K562 (cell line): ENCODE data around the gene ZSCAN21. TPM values are rescaled to one million over a fixed set of nuclear protein-coding genes. Genes with fewer than 3 reads are reported as not detected.

Experiments used
- ATAC-seq: fragments of 200-7000 bp; cut with Tn5 transposase; 3 replicates; pipeline ENCODE4 v1.9.1; 2020; ENCODE audit warnings: moderate library complexity
- BruUV-seq: library from RNA; stranded (reverse); fragments of 400-500 nt; replicated peaks from 2 replicates; lab custom pipeline; 2021; lab: Mats Ljungman, UMichigan
- CTCF ChIA-PET: fragments of 300-600 bp; formaldehyde crosslinking; extraction: SDS; loops from one replicate; lab custom pipeline; 2021; ENCODE audit warnings: low intra/inter-chr PET ratio; lab: Yijun Ruan, JAX
- POLR2A ChIA-PET: fragments of 300-600, 350-650 bp; sonication (Branson Sonifier 250); formaldehyde crosslinking; extraction: SDS; loops from one replicate; lab custom pipeline; 2021; ENCODE audit warnings: antibody characterized with exemption, inconsistent platforms; lab: Yijun Ruan, JAX
- DNase-seq, 4 experiments: peaks; one replicate each; pipeline versions ENCODE4 v3.0.0 to v3.0.0-alpha.2; 2011 to 2018; ENCODE audit warnings: low spot score in 3 of 4, mixed read lengths in 3 of 4; ENCODE audit errors: extremely low read depth in 1 of 4
- FAIRE-seq: peaks from 2 replicates; lab custom pipeline; 2011; peaks lifted over from hg19 to GRCh38; lab: Jason Lieb, UNC
- H2AFZ ChIP-seq: 2 replicates; pipeline ENCODE4 v1.6.0; 2011; ENCODE audit warnings: low read depth, low read length, control low read depth, inconsistent platforms
- H3K27ac ChIP-seq: fragments of 200-600 bp; 3 replicates; pipeline ENCODE4 v1.8.0; 2011; ENCODE audit warnings: low read depth, mild to moderate bottlenecking, control low read depth, inconsistent platforms, low read length, moderate library complexity, mixed read lengths; ENCODE audit errors: extremely low read depth
- H3K27me3 ChIP-seq, 2 experiments: fragments of 300-600 bp in 1 of 2; 2 replicates in 1 of 2; 3 replicates in 1 of 2; pipeline versions ENCODE4 v1.6.0 to v1.8.0; 2011; ENCODE audit warnings: inconsistent platforms in 2 of 2, low read length in 2 of 2, mild to moderate bottlenecking in 1 of 2, mixed read lengths in 1 of 2, moderate library complexity in 1 of 2; ENCODE audit not compliant: control insufficient read depth in 2 of 2, insufficient read depth in 2 of 2
- H3K36me3 ChIP-seq: fragments of 300-600 bp; 3 replicates; pipeline ENCODE4 v1.8.0; 2011; ENCODE audit warnings: mild to moderate bottlenecking, low read length, inconsistent platforms; ENCODE audit not compliant: control insufficient read depth, insufficient read depth
- H3K4me1 ChIP-seq, 2 experiments: fragments of 200-600 bp in 1 of 2; replicated peaks in 1 of 2; 2 replicates in 1 of 2; 3 replicates in 1 of 2; pipeline versions ENCODE4 v1.5.1 to v1.8.0; 2011; ENCODE audit warnings: inconsistent platforms in 2 of 2, low read length in 2 of 2, mild to moderate bottlenecking in 1 of 2, mixed read lengths in 1 of 2, moderate library complexity in 1 of 2; ENCODE audit not compliant: control insufficient read depth in 2 of 2, insufficient read depth in 2 of 2
- H3K4me2 ChIP-seq: 2 replicates; pipeline ENCODE4 v1.6.1; 2011; ENCODE audit warnings: low read length, control low read depth, inconsistent platforms, mixed read lengths; ENCODE audit not compliant: insufficient read depth
- H3K4me3 ChIP-seq: fragments of 200-600 bp; sonication (generic), shearing (Covaris generic); 2 replicates; pipeline ENCODE4 v1.5.1; 2016; ENCODE audit warnings: control low read depth, inconsistent platforms
- H3K79me2 ChIP-seq: fragments of 200-600 bp; 3 replicates; pipeline ENCODE4 v1.8.0; 2011; ENCODE audit warnings: low read length, inconsistent platforms; ENCODE audit not compliant: control insufficient read depth, insufficient read depth
- H3K9ac ChIP-seq, 2 experiments: 2 replicates each; pipeline versions ENCODE4 v1.6.0 to v1.6.1; 2011; ENCODE audit warnings: low read depth in 2 of 2, low read length in 2 of 2, control low read depth in 1 of 2, inconsistent platforms in 1 of 2, mild to moderate bottlenecking in 1 of 2, mixed read lengths in 1 of 2; ENCODE audit not compliant: insufficient read depth in 1 of 2
- H3K9me1 ChIP-seq: one replicate; pipeline ENCODE4 v1.6.0; 2011; ENCODE audit warnings: inconsistent platforms, mild to moderate bottlenecking, low read length, moderate library complexity; ENCODE audit not compliant: control insufficient read depth, insufficient read depth
- H3K9me3 ChIP-seq: replicated peaks from 2 replicates; pipeline ENCODE4 v1.5.1; 2011; ENCODE audit warnings: low read depth, low read length, inconsistent platforms; ENCODE audit not compliant: control insufficient read depth, insufficient read depth
- H4K20me1 ChIP-seq: replicated peaks from 2 replicates; pipeline ENCODE4 v1.6.1; 2011; ENCODE audit warnings: low read length, inconsistent platforms, mixed read lengths; ENCODE audit not compliant: control insufficient read depth, insufficient read depth
- ARID4B ChIP-seq: sonication (generic); formaldehyde crosslinking; IDR thresholded peaks from 2 replicates; pipeline ENCODE4 v1.8.0; 2022; ENCODE audit warnings: mild to moderate bottlenecking, missing genetic modification reagents
- ETS2 ChIP-seq: IDR thresholded peaks from 2 replicates; pipeline ENCODE4 v1.6.1; 2016; ENCODE audit warnings: borderline replicate concordance, missing genetic modification characterization, mild to moderate bottlenecking, moderate library complexity, missing compliant biosample characterization; ENCODE audit not compliant: poor library complexity, severe bottlenecking
- NCOA2 ChIP-seq, 2 experiments: fragments of 450-650 bp; IDR thresholded peaks; 2 replicates each; pipeline ENCODE4 v1.6.1; 2018; ENCODE audit warnings: mild to moderate bottlenecking in 2 of 2, moderate library complexity in 1 of 2; ENCODE audit not compliant: partially characterized antibody in 2 of 2
- RCOR1 ChIP-seq, 2 experiments: IDR thresholded peaks; 2 replicates each; pipeline ENCODE4 v1.6.1; 2012; ENCODE audit warnings: low read depth in 2 of 2, low read length in 2 of 2, borderline replicate concordance in 1 of 2, improper control_type of control experiment in 1 of 2
- WGBS: fragments of 100-300 bp; shearing (Covaris generic); methylation state at CpG from one replicate; pipeline ENCODE4 v1.1.6; 2016; ENCODE audit warnings: low coverage, mixed read lengths; ENCODE audit not compliant: insufficient coverage; ENCODE audit errors: missing lambda C conversion rate; 5-methylcytosine and 5-hydroxymethylcytosine counted together
- in situ Hi-C: fragments of 300-500 bp; cut with MboI; formaldehyde crosslinking; loops from 4 replicates; pipeline ENCODE4 v1.15.0; 2018; ENCODE audit warnings: inconsistent platforms, mixed read lengths
- intact Hi-C: fragments of 100-400 bp; cut with micrococcal nuclease; formaldehyde crosslinking; loops from 2 replicates; pipeline ENCODE4 v1.14.2; 2022
- polyA plus RNA-seq, 8 experiments: library from polyadenylated mRNA; depleted of rRNA in 4 of 8; stranded (reverse) in 5 of 8; unstranded in 3 of 8; fragments of >200 nt; fragmentation: Nextera tagmentation in 2 of 8; fragmentation: Illumina TruSeq in 1 of 8; extraction: Ambion mirVana in 2 of 8; extraction: Trizol in 1 of 8; gene quantifications; 2 replicates each; pipeline versions ENCODE4 v1.2.1 to v1.2.3, GENCODE V29; 2011 to 2014; ENCODE audit warnings: inconsistent platforms in 1 of 8, missing spikeins in 1 of 8
- total RNA-seq, 7 experiments: library from RNA; depleted of rRNA in 6 of 7; stranded (reverse); fragments of >200 nt in 6 of 7; fragmentation: Illumina TruSeq in 2 of 7; extraction: Trizol in 2 of 7; gene quantifications; 2 replicates each; pipeline versions ENCODE4 v1.2.1 to v1.2.3, GENCODE V29; 2011 to 2021; ENCODE audit warnings: low replicate concordance in 1 of 7
- TF ChIP-seq, protein P1 (sequence below): fragments of 200-600 bp; sonication (generic); IDR thresholded peaks from one replicate; pipeline ENCODE4 v1.6.1; 2012; ENCODE audit warnings: mild to moderate bottlenecking, low read depth, low read length, inconsistent platforms

The ZSCAN21 gene
- total and polyA plus RNA-seq, 9 of the 15 experiments (the other 6 are each of a cell fraction or from before 2014, with no cell fraction given) = 5.9 to 15.5 (median 13.2) TPM

- Histone ChIP-seq H3K79me2 (no peaks in the 10 kb centered on the region), H2AFZ (no peak overlapping the region), H3K27ac (no peak overlapping the region), H3K4me3 (no peak overlapping the region), H3K36me3 (peaks cover 42% of the 10 kb centered on the region), H4K20me1 (no peaks in the 10 kb centered on the region), H3K9me3 (no peaks in the 10 kb centered on the region; the same call in 1 of the 2 replicates), H3K27me3 (no peaks in the 10 kb centered on the region), H3K4me1 (peaks cover 5 to 19% of the 10 kb centered on the region in 2 experiments; a peak in 3 of 5 replicates), H3K9ac (peak overlapping the region in 1 of 2 experiments; percentile 29; a peak in 1 of 4 replicates), H3K9me1 (no peaks in the 10 kb centered on the region), H3K4me2 (no peak overlapping the region)
- 41% methylated on average over 9 of the region's 9 CpGs for WGBS
- POLR2A ChIA-PET = interaction anchor here (0.6 to 4.6 kb wide), 9 partner anchors 9 to 146 kb away, joined by 3 to 32 read pairs (median 4); partner anchors contain the start of genes MCM7 and ZSCAN21
- CTCF ChIA-PET = no interaction called here
- TSS peak; percentile 50 for BruUV-seq
- intact Hi-C loops (no loop called here), in situ Hi-C loops (no loop called here)
- no peak for FAIRE-seq
- peak in 2 of 4 experiments; percentile 25 to 42 for DNase-seq
- ATAC-seq = peak; percentile 11; the same call in 2 of the 3 replicates
- TF ChIP-seq, protein P1, sequence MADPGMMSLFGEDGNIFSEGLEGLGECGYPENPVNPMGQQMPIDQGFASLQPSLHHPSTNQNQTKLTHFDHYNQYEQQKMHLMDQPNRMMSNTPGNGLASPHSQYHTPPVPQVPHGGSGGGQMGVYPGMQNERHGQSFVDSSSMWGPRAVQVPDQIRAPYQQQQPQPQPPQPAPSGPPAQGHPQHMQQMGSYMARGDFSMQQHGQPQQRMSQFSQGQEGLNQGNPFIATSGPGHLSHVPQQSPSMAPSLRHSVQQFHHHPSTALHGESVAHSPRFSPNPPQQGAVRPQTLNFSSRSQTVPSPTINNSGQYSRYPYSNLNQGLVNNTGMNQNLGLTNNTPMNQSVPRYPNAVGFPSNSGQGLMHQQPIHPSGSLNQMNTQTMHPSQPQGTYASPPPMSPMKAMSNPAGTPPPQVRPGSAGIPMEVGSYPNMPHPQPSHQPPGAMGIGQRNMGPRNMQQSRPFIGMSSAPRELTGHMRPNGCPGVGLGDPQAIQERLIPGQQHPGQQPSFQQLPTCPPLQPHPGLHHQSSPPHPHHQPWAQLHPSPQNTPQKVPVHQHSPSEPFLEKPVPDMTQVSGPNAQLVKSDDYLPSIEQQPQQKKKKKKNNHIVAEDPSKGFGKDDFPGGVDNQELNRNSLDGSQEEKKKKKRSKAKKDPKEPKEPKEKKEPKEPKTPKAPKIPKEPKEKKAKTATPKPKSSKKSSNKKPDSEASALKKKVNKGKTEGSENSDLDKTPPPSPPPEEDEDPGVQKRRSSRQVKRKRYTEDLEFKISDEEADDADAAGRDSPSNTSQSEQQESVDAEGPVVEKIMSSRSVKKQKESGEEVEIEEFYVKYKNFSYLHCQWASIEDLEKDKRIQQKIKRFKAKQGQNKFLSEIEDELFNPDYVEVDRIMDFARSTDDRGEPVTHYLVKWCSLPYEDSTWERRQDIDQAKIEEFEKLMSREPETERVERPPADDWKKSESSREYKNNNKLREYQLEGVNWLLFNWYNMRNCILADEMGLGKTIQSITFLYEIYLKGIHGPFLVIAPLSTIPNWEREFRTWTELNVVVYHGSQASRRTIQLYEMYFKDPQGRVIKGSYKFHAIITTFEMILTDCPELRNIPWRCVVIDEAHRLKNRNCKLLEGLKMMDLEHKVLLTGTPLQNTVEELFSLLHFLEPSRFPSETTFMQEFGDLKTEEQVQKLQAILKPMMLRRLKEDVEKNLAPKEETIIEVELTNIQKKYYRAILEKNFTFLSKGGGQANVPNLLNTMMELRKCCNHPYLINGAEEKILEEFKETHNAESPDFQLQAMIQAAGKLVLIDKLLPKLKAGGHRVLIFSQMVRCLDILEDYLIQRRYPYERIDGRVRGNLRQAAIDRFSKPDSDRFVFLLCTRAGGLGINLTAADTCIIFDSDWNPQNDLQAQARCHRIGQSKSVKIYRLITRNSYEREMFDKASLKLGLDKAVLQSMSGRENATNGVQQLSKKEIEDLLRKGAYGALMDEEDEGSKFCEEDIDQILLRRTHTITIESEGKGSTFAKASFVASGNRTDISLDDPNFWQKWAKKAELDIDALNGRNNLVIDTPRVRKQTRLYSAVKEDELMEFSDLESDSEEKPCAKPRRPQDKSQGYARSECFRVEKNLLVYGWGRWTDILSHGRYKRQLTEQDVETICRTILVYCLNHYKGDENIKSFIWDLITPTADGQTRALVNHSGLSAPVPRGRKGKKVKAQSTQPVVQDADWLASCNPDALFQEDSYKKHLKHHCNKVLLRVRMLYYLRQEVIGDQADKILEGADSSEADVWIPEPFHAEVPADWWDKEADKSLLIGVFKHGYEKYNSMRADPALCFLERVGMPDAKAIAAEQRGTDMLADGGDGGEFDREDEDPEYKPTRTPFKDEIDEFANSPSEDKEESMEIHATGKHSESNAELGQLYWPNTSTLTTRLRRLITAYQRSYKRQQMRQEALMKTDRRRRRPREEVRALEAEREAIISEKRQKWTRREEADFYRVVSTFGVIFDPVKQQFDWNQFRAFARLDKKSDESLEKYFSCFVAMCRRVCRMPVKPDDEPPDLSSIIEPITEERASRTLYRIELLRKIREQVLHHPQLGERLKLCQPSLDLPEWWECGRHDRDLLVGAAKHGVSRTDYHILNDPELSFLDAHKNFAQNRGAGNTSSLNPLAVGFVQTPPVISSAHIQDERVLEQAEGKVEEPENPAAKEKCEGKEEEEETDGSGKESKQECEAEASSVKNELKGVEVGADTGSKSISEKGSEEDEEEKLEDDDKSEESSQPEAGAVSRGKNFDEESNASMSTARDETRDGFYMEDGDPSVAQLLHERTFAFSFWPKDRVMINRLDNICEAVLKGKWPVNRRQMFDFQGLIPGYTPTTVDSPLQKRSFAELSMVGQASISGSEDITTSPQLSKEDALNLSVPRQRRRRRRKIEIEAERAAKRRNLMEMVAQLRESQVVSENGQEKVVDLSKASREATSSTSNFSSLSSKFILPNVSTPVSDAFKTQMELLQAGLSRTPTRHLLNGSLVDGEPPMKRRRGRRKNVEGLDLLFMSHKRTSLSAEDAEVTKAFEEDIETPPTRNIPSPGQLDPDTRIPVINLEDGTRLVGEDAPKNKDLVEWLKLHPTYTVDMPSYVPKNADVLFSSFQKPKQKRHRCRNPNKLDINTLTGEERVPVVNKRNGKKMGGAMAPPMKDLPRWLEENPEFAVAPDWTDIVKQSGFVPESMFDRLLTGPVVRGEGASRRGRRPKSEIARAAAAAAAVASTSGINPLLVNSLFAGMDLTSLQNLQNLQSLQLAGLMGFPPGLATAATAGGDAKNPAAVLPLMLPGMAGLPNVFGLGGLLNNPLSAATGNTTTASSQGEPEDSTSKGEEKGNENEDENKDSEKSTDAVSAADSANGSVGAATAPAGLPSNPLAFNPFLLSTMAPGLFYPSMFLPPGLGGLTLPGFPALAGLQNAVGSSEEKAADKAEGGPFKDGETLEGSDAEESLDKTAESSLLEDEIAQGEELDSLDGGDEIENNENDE = no peak
- 0 out of 2 replicates have a peak, but pooled peaks have one; percentile 36 for TF ChIP-seq ARID4B (CRISPR knock-in tag)
- no peak for TF ChIP-seq NCOA2 (IDR thresholded peaks at IDR 0.05; ENCODE audit: partially characterized antibody in 2 of 2)
- no peak for TF ChIP-seq ETS2 (tag)
- no peak for TF ChIP-seq RCOR1 (IDR thresholded peaks at IDR 0.05; ENCODE audit: borderline replicate concordance in 1 of 2, low read depth in 2 of 2, low read length in 2 of 2)
Measured at GRCh38 chr7:100064162-100064561, 14.6 kb downstream of the ZSCAN21 start.
